HCT116 (cell line): ENCODE measurements around the gene OR6S1.

Experiments
- CTCF ChIP-seq, 3 experiments: fragments of 200-600 bp in 1 of 3; sonication (generic) in 1 of 3; IDR thresholded peaks in 2 of 3; conservative IDR thresholded peaks in 1 of 3; 2 replicates each; pipeline ENCODE4 v1.5.1; 2012 to 2017; ENCODE audit warnings: low read depth in 2 of 3, low read length in 2 of 3, antibody characterized with exemption in 1 of 3, borderline replicate concordance in 1 of 3, control low read depth in 1 of 3, mild to moderate bottlenecking in 1 of 3, mixed read lengths in 1 of 3, mixed run types in 1 of 3, moderate library complexity in 1 of 3; ENCODE audit not compliant: insufficient read depth in 1 of 3
- EZH2 ChIP-seq: fragments of 200-600 bp; sonication (generic); IDR thresholded peaks from 2 replicates; pipeline ENCODE4 v1.6.1; 2017; ENCODE audit warnings: antibody characterized with exemption, mixed run types
- EZH2phosphoT487 ChIP-seq: fragments of 200-600 bp; IDR thresholded peaks from 2 replicates; pipeline ENCODE4 v1.6.1; 2018; ENCODE audit warnings: antibody characterized with exemption, borderline replicate concordance
- POLR2A ChIP-seq: IDR thresholded peaks from 2 replicates; pipeline ENCODE4 v1.7.0; 2011; ENCODE audit warnings: borderline replicate concordance; ENCODE audit not compliant: insufficient read depth, insufficient read length; ENCODE audit errors: extremely low read depth
- POLR2AphosphoS5 ChIP-seq: IDR thresholded peaks from 2 replicates; pipeline ENCODE4 v1.6.1; 2011; ENCODE audit warnings: mild to moderate bottlenecking, low read depth, low read length, moderate library complexity
- SIN3A ChIP-seq: IDR thresholded peaks from 2 replicates; pipeline ENCODE4 v1.6.1; 2012; ENCODE audit warnings: low read depth
- SRF ChIP-seq: IDR thresholded peaks from 2 replicates; pipeline ENCODE4 v1.6.1; 2012; ENCODE audit warnings: low read depth
- YY1 ChIP-seq: IDR thresholded peaks from 2 replicates; pipeline ENCODE4 v1.6.1; 2011; ENCODE audit warnings: low read length, low read depth, moderate library complexity, mild to moderate bottlenecking; ENCODE audit not compliant: insufficient replicate concordance; ENCODE audit errors: extremely low read depth
- ZFX ChIP-seq: fragments of 450-650 bp; IDR thresholded peaks from 2 replicates; pipeline ENCODE4 v1.6.1; 2017
- TF ChIP-seq, protein P1 (sequence below): IDR thresholded peaks from 2 replicates; pipeline ENCODE4 v1.6.1; 2012; ENCODE audit warnings: low read depth

GRCh38 chr14:20682127-20682434 lies 40.6 kb upstream of the OR6S1 start:
- TF ChIP-seq POLR2A = peak; percentile 18
- no peak for TF ChIP-seq EZH2
- TF ChIP-seq YY1 = no peak
- 0 out of 6 replicates have a peak, but pooled peaks of 1 of the 3 experiments have one; percentile 6 for TF ChIP-seq CTCF (IDR thresholded peaks at IDR 0.05 in 2 of 3, conservative IDR thresholded peaks at IDR 0.05 in 1 of 3; ENCODE audit: borderline replicate concordance in 1 of 3, insufficient read depth in 1 of 3, low read depth in 2 of 3, low read length in 2 of 3)
- TF ChIP-seq SIN3A = no peak
- no peak for TF ChIP-seq EZH2phosphoT487
- TF ChIP-seq POLR2AphosphoS5 = no peak
- TF ChIP-seq, protein P1, sequence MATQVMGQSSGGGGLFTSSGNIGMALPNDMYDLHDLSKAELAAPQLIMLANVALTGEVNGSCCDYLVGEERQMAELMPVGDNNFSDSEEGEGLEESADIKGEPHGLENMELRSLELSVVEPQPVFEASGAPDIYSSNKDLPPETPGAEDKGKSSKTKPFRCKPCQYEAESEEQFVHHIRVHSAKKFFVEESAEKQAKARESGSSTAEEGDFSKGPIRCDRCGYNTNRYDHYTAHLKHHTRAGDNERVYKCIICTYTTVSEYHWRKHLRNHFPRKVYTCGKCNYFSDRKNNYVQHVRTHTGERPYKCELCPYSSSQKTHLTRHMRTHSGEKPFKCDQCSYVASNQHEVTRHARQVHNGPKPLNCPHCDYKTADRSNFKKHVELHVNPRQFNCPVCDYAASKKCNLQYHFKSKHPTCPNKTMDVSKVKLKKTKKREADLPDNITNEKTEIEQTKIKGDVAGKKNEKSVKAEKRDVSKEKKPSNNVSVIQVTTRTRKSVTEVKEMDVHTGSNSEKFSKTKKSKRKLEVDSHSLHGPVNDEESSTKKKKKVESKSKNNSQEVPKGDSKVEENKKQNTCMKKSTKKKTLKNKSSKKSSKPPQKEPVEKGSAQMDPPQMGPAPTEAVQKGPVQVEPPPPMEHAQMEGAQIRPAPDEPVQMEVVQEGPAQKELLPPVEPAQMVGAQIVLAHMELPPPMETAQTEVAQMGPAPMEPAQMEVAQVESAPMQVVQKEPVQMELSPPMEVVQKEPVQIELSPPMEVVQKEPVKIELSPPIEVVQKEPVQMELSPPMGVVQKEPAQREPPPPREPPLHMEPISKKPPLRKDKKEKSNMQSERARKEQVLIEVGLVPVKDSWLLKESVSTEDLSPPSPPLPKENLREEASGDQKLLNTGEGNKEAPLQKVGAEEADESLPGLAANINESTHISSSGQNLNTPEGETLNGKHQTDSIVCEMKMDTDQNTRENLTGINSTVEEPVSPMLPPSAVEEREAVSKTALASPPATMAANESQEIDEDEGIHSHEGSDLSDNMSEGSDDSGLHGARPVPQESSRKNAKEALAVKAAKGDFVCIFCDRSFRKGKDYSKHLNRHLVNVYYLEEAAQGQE = no peak
- TF ChIP-seq SRF = no peak
- no peak for TF ChIP-seq ZFX
